Endodermal cell (in vitro differentiated cells): Measurements from ENCODE around the gene ZMPSTE24. TPM values are rescaled to one million over a fixed set of nuclear protein-coding genes. Genes with fewer than 3 reads are reported as not detected.
"Not testable (repeated sequence)": the region's sequence is repeated elsewhere in the genome, so short reads cannot be mapped to it uniquely, and the experiment has no call there.

Experiments used
- DNase-seq: peaks from one replicate; pipeline ENCODE4 v3.0.0-alpha.2; 2017
- H3K27ac ChIP-seq: 2 replicates; pipeline ENCODE4 v1.5.1; 2013; ENCODE audit warnings: mild to moderate bottlenecking, low read depth, low read length, moderate library complexity
- H3K27me3 ChIP-seq: 2 replicates; pipeline ENCODE4 v1.6.1; 2013; ENCODE audit warnings: mild to moderate bottlenecking, low read length, moderate library complexity; ENCODE audit not compliant: insufficient read depth, control insufficient read depth, poor library complexity, severe bottlenecking
- H3K36me3 ChIP-seq: 2 replicates; pipeline ENCODE4 v1.7.0; 2013; ENCODE audit warnings: mild to moderate bottlenecking, low read length, moderate library complexity; ENCODE audit not compliant: control insufficient read depth, insufficient read depth
- H3K4me1 ChIP-seq: one replicate; pipeline ENCODE4 v1.7.0; 2013; ENCODE audit warnings: low read length; ENCODE audit not compliant: control insufficient read depth, insufficient read depth
- H3K4me3 ChIP-seq: 2 replicates; pipeline ENCODE4 v1.5.1; 2013; ENCODE audit warnings: mild to moderate bottlenecking, low read length, moderate library complexity
- H3K9ac ChIP-seq: 2 replicates; pipeline ENCODE4 v1.6.1; 2013; ENCODE audit warnings: mild to moderate bottlenecking, low read length, moderate library complexity; ENCODE audit not compliant: poor library complexity, severe bottlenecking; ENCODE audit errors: extremely low read depth
- H3K9me3 ChIP-seq: 2 replicates; pipeline ENCODE4 v1.6.1; 2013; ENCODE audit warnings: mild to moderate bottlenecking, low read length, moderate library complexity; ENCODE audit not compliant: control insufficient read depth
- H3K27ac Mint-ChIP-seq: 2 replicates; pipeline ENCODE4 v1.8.0; 2020; ENCODE audit warnings: mixed read lengths
- H3K27me3 Mint-ChIP-seq: 2 replicates; pipeline ENCODE4 v1.8.0; 2021; ENCODE audit warnings: mild to moderate bottlenecking, mixed read lengths; ENCODE audit not compliant: insufficient read depth
- H3K36me3 Mint-ChIP-seq: 2 replicates; pipeline ENCODE4 v1.8.0; 2020; ENCODE audit warnings: low read depth, mixed read lengths
- H3K4me1 Mint-ChIP-seq: 2 replicates; pipeline ENCODE4 v1.8.0; 2020; ENCODE audit warnings: mixed read lengths
- H3K4me3 Mint-ChIP-seq: 2 replicates; pipeline ENCODE4 v1.8.0; 2020; ENCODE audit warnings: mild to moderate bottlenecking, moderate library complexity, mixed read lengths
- H3K9me3 Mint-ChIP-seq: 2 replicates; pipeline ENCODE4 v1.8.0; 2020; ENCODE audit warnings: mild to moderate bottlenecking, mixed read lengths
- CTCF ChIP-seq: fragments of 200-600 bp; sonication (generic); conservative IDR thresholded peaks from 2 replicates; pipeline ENCODE4 v1.5.0; 2021; ENCODE audit warnings: antibody characterized with exemption, mild to moderate bottlenecking
- WGBS, 2 experiments: methylation state at CpG; one replicate each; pipeline versions ENCODE4 v1.1.5 to v1.1.7; 2013; ENCODE audit warnings: missing lambda C conversion rate in 2 of 2, mixed read lengths in 1 of 2; ENCODE audit not compliant: insufficient coverage in 1 of 2, insufficient read length in 1 of 2; 5-methylcytosine and 5-hydroxymethylcytosine counted together
- long read RNA-seq, 4 experiments: library from polyadenylated mRNA in 2 of 4; library from RNA in 1 of 4; library from capped mRNA in 1 of 4; stranded (forward) in 3 of 4; unstranded in 1 of 4; transcript quantifications; one replicate each; pipeline ENCODE4 v2.0.0, GENCODE V29; 2020 to 2021; ENCODE audit warnings: inconsistent platforms in 1 of 4
- polyA plus RNA-seq, 2 experiments: library from polyadenylated mRNA; stranded (reverse); fragments of 50-300 nt; gene quantifications; one replicate each; pipeline ENCODE4 v1.2.3, GENCODE V29; 2013
- total RNA-seq, 2 donors: library from RNA; stranded (reverse); fragmentation: NEBNext Ultra II Directional in 1 of 2; extraction: Animal tissue kit (Norgen Biotek cat#: 25700) in 1 of 2; gene quantifications; 2 replicates in 1 of 2; 3 replicates in 1 of 2; pipeline ENCODE4 v1.2.1, GENCODE V29; 2021

ZMPSTE24 gene
- 10 to 100 TPM; 41.4 to 42.4 TPM for total RNA-seq
- 37.0 TPM for polyA plus RNA-seq (2013, experiment 1 of 2)
- polyA plus RNA-seq (2013, experiment 2 of 2) = 33.9 TPM
- long read RNA-seq, experiment 1, transcript ZMPSTE24-201 (10 exons, 3,108 nt) = major isoform, 6 of 23 reads
- long read RNA-seq, experiment 1, partial matches to known transcripts = 13 of 23 reads
- long read RNA-seq, experiment 1, other reads (novel, unspliced or antisense) = 3 of 23 reads
- long read RNA-seq, experiment 2, transcript ZMPSTE24-201 (10 exons, 3,108 nt) = major isoform, 198 of 237 reads
- long read RNA-seq, experiment 2, partial matches to known transcripts = 11 of 237 reads
- long read RNA-seq, experiment 2, other reads (novel, unspliced or antisense) = 27 of 237 reads
- long read RNA-seq, experiment 3, transcript ZMPSTE24-201 (10 exons, 3,108 nt) = major isoform, 477 of 526 reads
- long read RNA-seq, experiment 3, partial matches to known transcripts = 18 of 526 reads
- long read RNA-seq, experiment 3, other reads (novel, unspliced or antisense) = 30 of 526 reads
- long read RNA-seq, experiment 4, transcript ZMPSTE24-201 (10 exons, 3,108 nt) = major isoform, 29 of 34 reads
- long read RNA-seq, experiment 4, partial matches to known transcripts = 2 of 34 reads
- long read RNA-seq, experiment 4, other reads (novel, unspliced or antisense) = 3 of 34 reads

GRCh38 chr1:40257688-40258444, at the start of gene ZMPSTE24:
TSS of gene ZMPSTE24 (plus strand) at chr1:40258236. CDS start at chr1:40258272, 36 bp downstream.
- Mint-ChIP-seq H3K27me3 (no peaks in the 10 kb centered on the region), H3K27ac (peak within 1 kb of the TSS; percentile 98), H3K4me1 (peaks cover 5% of the 10 kb centered on the region), H3K9me3 (no peaks in the 10 kb centered on the region), H3K4me3 (peak within 1 kb of the TSS; percentile 88), H3K36me3 (peaks cover 27% of the 10 kb centered on the region)
- TF ChIP-seq CTCF = no peak
- H3K4me1 ChIP-seq = no peaks in the 10 kb centered on the region
- H3K4me3 ChIP-seq = peak within 1 kb of the TSS; percentile 94
- H3K9me3 ChIP-seq = no peaks in the 10 kb centered on the region
- H3K27ac ChIP-seq = peak within 1 kb of the TSS; percentile 82
- WGBS, 2 experiments = 0% methylated on average over 28 to 48 of the region's 48 CpGs
- no peaks in the 10 kb centered on the region for H3K27me3 ChIP-seq
- DNase-seq = peak; percentile 99
- H3K36me3 ChIP-seq = peaks cover 33% of the 10 kb centered on the region
- H3K9ac ChIP-seq = peak within 1 kb of the TSS; percentile 90

GRCh38 chr1:40210511-40211204, 47.4 kb upstream of the ZMPSTE24 start:
- Histone ChIP-seq H3K36me3 (peaks cover 38% of the 10 kb centered on the region), H3K4me3 (no peak overlapping the region), H3K27me3 (no peaks in the 10 kb centered on the region), H3K9ac (no peak overlapping the region), H3K4me1 (peaks cover 12% of the 10 kb centered on the region), H3K27ac (no peak overlapping the region), H3K9me3 (no peaks in the 10 kb centered on the region)
- no peak for DNase-seq
- Mint-ChIP-seq H3K36me3 (peaks cover 21% of the 10 kb centered on the region), H3K9me3 (no peaks in the 10 kb centered on the region), H3K4me1 (peaks cover 25% of the 10 kb centered on the region), H3K4me3 (no peak overlapping the region), H3K27ac (peak overlapping the region; percentile 6), H3K27me3 (no peaks in the 10 kb centered on the region)
- no peak for TF ChIP-seq CTCF
- WGBS, 2 experiments = 94 to 100% methylated on average over 2 to 3 of the region's 3 CpGs

GRCh38 chr1:40218333-40218732, 39.7 kb upstream of the ZMPSTE24 start:
- Mint-ChIP-seq H3K27me3 (no peaks in the 10 kb centered on the region), H3K36me3 (peaks cover 19% of the 10 kb centered on the region), H3K27ac (no peak overlapping the region), H3K9me3 (no peaks in the 10 kb centered on the region), H3K4me3 (no peak overlapping the region), H3K4me1 (peaks cover 1% of the 10 kb centered on the region)
- H3K4me1 ChIP-seq = no peaks in the 10 kb centered on the region
- no peak overlapping the region for H3K4me3 ChIP-seq
- H3K27me3 ChIP-seq = no peaks in the 10 kb centered on the region
- DNase-seq = no peak
- H3K36me3 ChIP-seq = peaks cover 39% of the 10 kb centered on the region
- H3K9me3 ChIP-seq = no peaks in the 10 kb centered on the region
- WGBS, 2 experiments = 94 to 95% methylated on average over 5 of the region's 5 CpGs
- H3K9ac ChIP-seq = no peak overlapping the region
- TF ChIP-seq CTCF = no peak
- no peak overlapping the region for H3K27ac ChIP-seq

GRCh38 chr1:40221471-40221905, 36.5 kb upstream of the ZMPSTE24 start:
- H3K36me3 ChIP-seq = peaks cover 43% of the 10 kb centered on the region
- not testable (repeated sequence) for H3K27ac Mint-ChIP-seq, H3K9me3 Mint-ChIP-seq, H3K9me3 ChIP-seq, H3K4me3 Mint-ChIP-seq, DNase-seq, H3K4me1 Mint-ChIP-seq, H3K4me1 ChIP-seq, H3K27me3 ChIP-seq, H3K36me3 Mint-ChIP-seq, H3K4me3 ChIP-seq, H3K27me3 Mint-ChIP-seq, H3K9ac ChIP-seq, H3K27ac ChIP-seq
- WGBS, 2 experiments = 86 to 97% methylated on average over 14 to 18 of the region's 18 CpGs
